Activated CD4-positive, alpha-beta T cell treated with anti-CD3 and anti-CD28 coated beads for 4 hours (primary cell): ENCODE measurements around the gene PPID.
"Not testable (repeated sequence)": the region's sequence is repeated elsewhere in the genome, so short reads cannot be mapped to it uniquely, and the experiment has no call there.

Experiments
- DNase-seq, 2 donors: peaks; one replicate each; pipeline ENCODE4 v3.0.0-alpha.2; 2020

PPID gene

DNA sequence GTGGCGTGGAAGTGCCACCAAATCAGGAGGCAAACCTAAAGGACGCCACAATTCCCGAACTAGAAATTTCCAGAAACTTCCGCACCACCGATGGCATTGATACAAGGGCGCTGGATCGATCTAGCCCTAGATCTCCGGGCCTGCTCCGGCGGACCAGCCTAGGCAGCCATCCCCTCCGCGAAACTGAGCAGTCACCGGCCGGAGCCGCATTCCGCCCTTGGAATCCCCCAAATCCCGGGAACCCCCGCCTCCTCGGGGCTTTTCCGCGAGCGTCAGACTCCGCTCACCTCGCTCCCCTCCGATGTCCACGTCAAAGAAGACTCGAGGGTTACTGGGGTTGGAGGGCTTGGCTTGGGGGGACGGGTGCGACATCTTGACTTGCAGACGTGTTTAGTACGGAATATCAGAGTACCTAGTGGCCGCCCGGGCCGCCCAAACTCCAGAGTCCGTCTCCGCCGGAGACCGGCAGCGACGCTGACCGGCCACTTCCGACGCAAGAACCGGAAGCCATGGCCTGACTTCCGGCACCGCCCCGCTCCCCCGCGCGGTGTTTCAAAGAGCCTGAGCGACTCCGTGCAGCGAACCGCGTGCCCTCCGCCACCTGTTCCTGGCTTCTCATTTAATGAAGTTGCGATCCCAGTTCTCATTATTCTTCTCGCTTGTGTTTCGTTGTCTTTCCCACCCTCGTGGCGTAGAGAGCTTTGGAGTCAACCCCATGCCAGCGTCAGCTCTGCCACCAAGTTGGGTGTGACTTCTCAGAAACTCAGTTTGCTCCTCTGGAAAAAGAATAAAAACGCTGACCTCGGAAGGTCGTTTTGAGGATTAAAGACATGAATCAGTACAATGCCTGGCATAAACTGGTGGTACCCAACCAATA, at the start of gene PPID:
Gene PPID, minus strand, starts transcription at position 480 of the 877 bp plus-strand sequence. Its CDS starts 108 bp downstream, at position 372.
- DNase-seq: peak; percentile 76 to 78

GRCh38 chr4:158771776-158772175, 48.6 kb upstream of the PPID start:
- no peak for DNase-seq

DNA sequence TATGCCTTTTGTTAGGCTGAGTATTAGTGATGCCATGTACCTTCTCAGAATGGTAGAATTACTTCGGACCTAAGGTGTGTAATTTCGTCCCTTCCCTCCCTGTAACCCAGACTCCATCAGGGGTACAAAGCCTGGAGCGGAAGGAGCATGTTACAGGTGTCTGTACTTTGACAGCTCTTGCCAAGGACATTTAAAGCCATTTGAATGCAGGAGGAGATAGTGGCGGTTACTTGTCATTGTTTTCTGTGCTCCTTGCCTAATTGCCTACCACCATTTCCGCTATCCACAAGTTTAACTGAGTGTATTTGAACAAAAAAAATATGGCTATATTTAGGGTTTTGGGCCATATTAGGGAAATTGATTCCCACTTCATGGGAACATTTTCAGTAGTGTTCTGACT, 47.5 kb upstream of the PPID start:
- DNase-seq: no peak

DNA sequence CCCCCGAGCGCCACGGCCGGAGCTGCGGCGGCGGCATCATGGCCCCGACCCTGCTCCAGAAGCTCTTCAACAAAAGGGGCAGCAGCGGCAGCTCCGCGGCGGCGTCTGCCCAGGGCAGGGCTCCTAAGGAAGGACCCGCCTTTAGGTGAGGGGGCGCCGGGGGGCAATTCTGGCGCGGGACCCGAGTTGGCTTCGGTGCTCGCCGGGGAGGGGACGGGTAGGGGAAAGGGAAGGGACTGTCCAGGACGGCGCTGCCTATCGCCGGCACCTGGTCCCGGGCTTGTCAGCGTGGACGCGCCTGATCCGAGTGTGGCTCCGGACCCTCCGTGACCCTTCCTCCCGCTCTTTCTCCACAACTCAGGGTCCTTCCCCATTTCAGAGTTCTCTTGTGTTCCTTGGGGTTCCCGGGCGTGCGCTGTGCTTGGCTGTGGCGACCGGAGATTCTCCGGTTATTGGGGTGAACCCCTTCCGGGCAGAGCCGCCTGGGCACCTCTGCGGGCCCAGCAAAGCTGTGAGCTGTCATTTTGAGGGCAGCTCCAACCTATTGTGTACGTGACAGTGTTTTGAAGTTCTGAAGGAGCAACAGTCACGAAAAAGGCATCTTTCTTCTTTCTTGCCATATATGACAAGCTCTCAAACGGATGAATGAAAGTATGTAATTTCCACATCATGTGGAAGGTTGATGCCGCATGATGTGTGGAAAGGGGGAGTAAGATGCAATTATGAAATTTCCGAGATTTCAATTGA, 46.2 kb upstream of the PPID start:
- DNase-seq: peak; percentile 28

DNA sequence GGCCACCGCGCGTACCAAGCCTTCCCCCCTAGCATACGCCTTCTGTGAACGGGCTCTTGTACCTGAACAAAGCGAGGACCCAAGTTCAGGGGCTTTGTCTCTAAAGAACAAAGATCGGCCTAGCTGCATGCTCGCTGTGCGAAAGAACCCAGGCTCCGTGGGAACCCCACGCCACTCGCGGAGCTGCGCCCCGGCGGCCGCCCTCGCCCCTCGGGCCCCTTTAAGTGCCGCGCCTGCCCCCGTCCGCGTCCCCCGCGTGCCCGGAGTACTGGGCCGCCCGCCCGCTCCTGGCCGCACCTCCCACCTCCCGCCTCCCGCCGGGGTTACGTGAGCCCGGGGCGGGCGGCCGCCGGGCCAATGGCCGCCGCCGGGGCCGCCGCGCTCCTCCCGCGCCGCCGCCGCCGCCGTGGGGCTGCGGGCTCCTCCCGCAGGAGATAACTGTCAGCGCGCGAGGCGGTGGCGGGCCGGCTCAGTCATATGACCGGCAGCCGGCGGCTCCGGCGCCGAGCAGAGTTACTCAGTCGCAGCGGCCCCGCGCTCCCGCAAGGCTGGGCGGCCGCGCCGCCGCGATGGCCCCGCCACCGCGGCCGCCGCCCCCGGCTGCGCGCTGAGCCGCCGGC, 45.5 kb upstream of the PPID start, which contains the start of gene FNIP2:
Gene FNIP2, plus strand, starts transcription at position 472 of the 620 bp plus-strand sequence. CDS start 187 bp downstream, outside the sequence.
- DNase-seq: peak; percentile 48 to 64

GRCh38 chr4:158767451-158767850, 44.3 kb upstream of the PPID start:
- DNase-seq: no peak

DNA sequence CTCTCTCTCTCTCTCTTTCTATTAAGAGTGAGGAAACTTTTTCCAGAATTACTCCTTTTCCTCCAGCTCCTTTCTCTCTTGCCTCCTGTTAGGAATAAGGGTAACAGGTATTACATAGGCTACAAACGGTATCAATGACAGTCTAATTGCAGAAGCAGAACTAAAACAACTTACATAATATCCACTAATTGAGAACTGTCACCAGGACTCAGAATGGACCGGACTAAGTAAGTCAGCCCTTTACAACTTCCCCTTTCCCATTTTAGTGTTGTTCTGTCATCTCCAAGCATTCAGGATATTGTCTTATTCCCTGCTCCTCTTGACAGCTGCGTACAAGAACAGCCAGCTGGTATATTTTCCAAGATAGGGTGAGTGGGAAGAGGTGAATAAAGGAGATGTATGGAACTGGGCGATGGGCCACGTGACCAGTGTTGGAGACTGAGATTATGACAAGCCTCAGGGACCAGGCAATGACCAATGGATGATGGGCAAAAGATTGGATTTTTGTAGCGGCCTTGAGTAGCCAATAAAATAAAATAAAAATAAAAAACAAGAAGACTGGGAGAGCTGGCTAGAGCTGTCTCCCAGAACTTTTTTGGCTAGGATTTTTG, 43.3 kb upstream of the PPID start:
- DNase-seq: no peak

- no peak for DNase-seq
Observed at GRCh38 chr4:158763462-158763861, 40.3 kb upstream of the PPID start.

- DNase-seq: no peak
Observed at GRCh38 chr4:158762553-158762952, 39.4 kb upstream of the PPID start.

- no peak for DNase-seq
Observed at GRCh38 chr4:158760866-158761265, 37.7 kb upstream of the PPID start.

GRCh38 chr4:158759539-158759938, 36.3 kb upstream of the PPID start:
- not testable (repeated sequence) for DNase-seq

DNA sequence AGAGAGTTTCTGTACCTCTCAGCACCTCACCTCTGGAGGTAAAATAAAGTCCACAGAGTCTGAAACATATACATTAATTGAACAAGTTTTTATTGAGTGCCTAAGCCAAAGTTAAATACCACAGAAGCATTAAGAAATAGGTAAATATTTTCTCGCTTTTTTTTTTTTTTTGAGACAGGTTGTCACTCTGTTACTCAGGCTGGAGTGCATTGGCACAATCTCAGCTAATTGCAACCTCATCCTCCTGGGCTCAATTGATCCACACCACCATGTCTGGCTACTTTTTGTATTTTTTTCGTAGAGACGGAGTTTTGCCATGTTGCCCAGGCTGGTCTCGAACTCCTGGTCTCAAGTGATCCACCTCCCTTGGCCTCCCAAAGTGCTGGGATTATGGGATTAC, 35.5 kb upstream of the PPID start:
- DNase-seq: no peak

- DNase-seq: no peak
Observed at GRCh38 chr4:158758142-158758541, 34.9 kb upstream of the PPID start.

DNA sequence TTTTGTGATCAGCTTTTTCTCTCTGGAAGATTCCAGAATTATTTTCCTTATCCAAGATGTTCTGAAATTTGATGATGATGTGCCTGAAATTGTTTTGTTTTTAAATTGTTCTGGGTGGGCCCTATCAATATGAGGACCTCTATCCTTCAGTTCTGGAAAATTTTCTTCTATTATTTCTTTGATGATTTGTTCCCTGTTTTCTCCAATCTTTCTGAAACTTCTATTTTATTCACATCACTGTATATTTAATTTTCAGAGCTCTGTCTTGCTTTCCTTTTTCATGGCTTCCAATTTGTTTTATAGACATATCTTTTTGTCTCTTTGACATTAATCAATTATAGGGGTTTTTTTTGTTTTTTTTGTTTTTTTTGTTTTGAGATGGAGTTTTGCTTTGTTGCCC, 33.4 kb upstream of the PPID start:
- no peak for DNase-seq

DNA sequence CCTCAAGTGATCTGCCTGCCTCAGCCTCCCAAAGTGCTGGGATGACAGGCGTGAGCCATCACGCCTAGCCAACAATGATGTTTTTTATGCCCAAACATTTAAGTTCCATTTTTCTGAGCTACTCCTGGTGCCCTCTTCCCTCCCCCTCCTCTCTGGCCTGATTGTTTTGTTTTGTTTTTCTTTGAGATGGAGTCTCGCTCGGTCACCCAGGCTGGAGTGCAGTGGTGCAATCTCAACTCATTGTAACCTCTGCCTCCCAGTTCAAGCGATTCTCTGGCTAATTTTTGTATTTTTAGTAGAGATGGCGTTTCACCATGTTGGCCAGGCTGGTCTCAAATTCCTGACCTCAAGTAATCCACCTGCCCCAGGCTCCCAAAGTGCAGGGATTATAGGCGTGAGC, 32.6 kb upstream of the PPID start:
- not testable (repeated sequence) for DNase-seq

GRCh38 chr4:158754385-158755180, 31.4 kb upstream of the PPID start:
- no peak for DNase-seq

- no peak for DNase-seq
Observed at GRCh38 chr4:158750379-158750778, 27.2 kb upstream of the PPID start.

GRCh38 chr4:158746537-158746936, 23.3 kb upstream of the PPID start:
- not testable (repeated sequence) for DNase-seq

GRCh38 chr4:158741326-158742021, 18.3 kb upstream of the PPID start:
- DNase-seq: no peak

DNA sequence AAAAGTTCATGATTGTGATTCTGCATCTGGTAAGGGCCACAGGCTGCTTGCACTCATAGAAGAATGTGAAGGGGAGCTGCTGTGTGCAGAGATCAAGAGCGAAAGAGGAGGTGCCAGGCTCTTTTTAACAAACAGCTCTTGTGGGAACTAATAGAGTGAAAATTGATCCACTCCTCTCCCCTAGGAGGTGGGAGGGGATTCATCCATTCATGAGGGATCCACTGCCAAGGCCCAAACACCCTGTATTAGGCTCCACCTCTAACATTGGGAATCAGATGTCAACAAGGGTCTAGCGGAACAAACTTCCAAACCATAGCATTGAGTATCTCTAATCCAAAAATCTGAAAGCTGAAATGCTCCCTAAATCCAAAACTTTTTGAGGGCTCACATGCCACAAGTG, 16.4 kb upstream of the PPID start:
- DNase-seq: no peak

DNA sequence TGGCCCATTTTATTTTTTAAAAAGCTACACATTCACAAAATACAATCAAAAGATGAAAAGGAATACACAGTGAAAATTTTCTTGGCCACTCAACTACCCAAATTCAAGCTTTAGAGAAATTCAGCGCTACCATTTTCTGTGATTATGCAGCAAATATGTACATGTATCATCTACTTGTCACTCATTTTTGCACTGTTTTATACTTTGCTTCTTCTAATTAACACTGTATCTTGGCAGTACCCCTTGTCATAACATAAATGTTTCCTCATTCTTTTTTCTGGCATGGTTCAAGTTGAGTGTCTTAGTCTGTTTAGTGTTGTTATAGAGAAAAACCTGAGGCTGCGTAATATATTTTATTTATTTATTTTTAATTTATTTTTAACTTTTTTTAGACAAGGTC, 15.7 kb upstream of the PPID start:
- no peak for DNase-seq
